ENCODE data around the gene PSG6. TPM values are rescaled to one million over a fixed set of nuclear protein-coding genes. Genes with fewer than 3 reads are reported as not detected.
"Not testable (repeated sequence)": the region's sequence is repeated elsewhere in the genome, so short reads cannot be mapped to it uniquely, and the experiment has no call there.

PSG6 gene
- total RNA-seq, 1 experiment from 2014 or later, result not detected

DNA sequence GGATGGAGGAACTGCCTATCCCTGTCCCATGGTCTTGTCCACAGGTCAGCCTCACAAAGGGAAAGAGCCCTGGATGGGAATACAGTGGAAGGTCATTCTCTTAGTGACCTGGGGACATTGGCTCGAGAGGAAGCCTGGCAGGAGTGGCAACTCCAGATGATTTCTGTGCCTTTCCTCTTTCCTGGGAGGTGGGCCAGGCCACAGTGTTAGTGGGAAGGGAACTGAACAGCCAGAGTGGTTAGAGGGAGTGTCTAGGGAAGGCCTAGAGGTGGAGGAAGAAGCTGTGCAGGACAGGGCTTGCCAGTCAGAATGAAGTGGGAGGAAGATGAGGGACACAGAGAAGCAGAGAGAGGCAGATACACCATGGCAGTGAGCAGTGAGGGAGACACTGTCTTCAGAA lies 41.8 kb downstream of the PSG6 start:
- DNase-seq (ENCODE audit: low read depth, low spot score); in situ Hi-C loops (cut with HindIII; ENCODE audit: low pct_unique_long_range_greater_than_20kb, low sequenced_read_pairs): not testable (repeated sequence)

DNA sequence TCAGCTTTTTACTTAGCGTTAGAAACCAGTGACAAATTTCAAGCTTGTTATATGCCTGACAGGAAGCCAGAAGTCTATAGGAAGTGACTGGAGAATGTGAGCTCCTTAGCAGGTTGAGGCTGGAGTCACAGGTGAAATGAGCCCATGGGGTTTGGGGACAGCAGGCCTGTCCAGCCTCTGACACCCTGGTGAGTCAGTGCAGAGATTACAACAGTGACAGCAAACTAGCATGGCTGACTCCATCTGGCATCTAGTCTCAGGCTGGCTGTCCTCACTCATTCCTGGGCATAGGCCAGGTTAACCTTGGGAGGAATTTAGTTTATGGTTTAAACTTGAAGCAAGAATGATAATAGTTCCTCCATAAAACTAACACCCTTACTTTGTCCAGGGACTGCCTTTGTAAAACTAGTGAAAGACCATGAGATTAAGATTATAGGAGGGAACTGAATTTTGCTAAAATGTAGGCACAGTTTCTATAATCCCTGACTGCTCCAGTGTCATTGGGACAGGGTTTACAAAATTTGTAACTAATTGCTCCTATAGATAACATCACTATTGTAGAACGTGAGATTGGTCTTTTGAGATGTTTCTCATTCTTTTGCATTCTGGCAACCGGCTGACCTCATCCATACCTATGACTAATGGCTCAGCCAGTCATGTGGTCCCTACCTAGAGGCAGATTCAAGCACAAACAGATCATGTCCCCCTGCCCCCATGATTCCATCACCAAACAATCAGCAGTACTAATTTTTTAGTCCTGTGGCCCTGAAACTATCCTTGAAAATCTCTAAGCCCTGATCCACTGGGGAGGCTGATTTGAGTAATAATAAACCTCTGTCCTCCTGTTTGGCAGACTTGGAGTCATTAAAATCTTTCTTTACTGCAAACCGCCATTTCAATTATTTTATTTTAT lies 42.5 kb downstream of the PSG6 start:
- DNase-seq (ENCODE audit: low read depth, low spot score); in situ Hi-C loops (cut with HindIII; ENCODE audit: low pct_unique_long_range_greater_than_20kb, low sequenced_read_pairs): not testable (repeated sequence)

DNA sequence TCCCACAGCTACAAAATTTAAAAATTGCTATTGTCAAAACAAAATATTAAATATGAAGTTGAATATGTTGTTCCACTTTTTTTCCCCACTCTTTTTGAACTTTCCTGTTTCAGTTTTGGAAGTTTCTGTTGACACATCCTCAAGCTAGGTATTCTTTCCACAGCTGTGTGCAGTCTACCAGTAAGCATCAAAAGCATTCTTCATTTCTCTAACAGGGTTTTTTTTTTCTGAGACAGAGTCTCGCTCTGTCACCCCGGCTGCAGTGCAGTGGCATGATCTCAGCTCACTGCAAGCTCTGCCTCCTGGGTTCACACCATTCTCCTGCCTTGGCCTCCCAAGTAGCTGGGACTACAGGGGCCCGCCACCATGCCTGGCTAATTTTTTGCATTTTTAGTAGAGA lies 43.6 kb downstream of the PSG6 start:
- DNase-seq (ENCODE audit: low read depth, low spot score); in situ Hi-C loops (cut with HindIII; ENCODE audit: low pct_unique_long_range_greater_than_20kb, low sequenced_read_pairs): not testable (repeated sequence)

DNA sequence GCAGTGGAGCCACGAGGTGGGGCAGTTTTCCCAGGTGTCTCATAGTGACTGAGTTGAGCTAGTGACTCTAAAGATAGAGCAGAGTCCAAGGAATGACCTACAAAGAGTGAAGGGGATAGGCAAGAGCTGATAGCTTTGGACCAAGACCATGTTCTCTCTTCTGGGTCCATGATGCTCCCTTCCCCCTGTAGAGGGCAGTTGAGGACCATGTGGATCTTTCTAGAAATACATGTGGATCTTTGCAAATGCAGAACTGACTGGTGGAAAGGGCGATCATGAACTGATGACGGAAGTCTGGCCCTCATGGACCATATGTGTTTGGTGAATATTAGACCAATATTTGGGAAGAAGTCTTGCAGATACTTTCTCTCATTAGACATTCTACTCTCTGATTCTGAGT lies 45.1 kb downstream of the PSG6 start:
- no peak for DNase-seq (ENCODE audit: low read depth, low spot score)
- in situ Hi-C loops (cut with HindIII; ENCODE audit: low pct_unique_long_range_greater_than_20kb, low sequenced_read_pairs), result no loop called here

DNA sequence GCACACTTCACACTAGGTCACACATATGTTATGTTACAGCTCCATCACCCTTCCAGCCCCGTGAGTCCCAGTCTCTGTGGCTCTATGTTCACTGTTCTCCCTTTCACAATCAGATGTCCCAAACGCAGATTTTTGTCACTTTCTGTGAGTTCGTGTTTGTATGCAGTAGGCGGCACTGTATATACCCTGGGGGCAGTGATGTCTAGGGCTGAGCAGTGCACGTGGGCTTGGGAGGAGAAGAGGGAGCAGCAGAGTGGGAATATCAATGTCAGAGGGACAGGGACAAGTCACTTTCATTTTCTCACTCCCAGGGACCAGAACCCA lies 60.2 kb downstream of the PSG6 start:
- in situ Hi-C loops (cut with HindIII; ENCODE audit: low pct_unique_long_range_greater_than_20kb, low sequenced_read_pairs), result no loop called here
- no peak for DNase-seq (ENCODE audit: low read depth, low spot score)

DNA sequence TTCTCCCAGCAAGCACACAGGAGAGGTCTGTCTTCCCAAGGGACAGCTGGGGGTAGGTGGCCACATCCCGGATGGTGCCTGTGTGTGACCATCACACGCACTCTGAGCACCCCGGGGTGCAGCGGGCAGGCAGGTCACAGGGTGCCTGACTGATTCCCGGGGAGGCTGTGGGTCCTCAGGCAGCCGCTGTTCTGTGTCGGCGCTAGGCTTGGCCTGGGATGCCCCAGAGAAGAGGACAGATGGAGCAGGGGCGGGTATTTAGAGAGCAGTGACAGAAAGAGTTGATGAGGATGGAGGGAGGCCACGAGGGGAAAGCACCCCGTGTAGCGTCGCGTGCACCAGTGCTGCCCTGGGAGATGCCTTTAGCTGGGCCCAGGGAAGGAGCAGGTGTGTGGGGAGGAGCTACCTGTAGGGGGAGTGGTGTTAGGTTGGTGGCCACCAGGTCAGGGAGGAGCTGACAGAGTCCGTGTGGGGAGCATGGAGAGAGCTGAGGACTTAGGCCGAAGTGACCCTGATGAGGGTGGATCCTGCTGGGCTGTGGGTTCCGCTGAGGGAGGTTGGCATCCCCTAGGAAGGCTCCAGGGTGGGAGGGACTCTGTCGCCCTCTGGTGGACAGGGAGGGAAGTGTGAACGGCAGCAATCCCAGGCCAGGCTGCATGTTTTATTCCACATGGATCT lies 60.7 kb downstream of the PSG6 start:
- in situ Hi-C loops (cut with HindIII; ENCODE audit: low pct_unique_long_range_greater_than_20kb, low sequenced_read_pairs), result not testable (repeated sequence)
- DNase-seq (ENCODE audit: low read depth, low spot score), result peak; percentile 28

DNA sequence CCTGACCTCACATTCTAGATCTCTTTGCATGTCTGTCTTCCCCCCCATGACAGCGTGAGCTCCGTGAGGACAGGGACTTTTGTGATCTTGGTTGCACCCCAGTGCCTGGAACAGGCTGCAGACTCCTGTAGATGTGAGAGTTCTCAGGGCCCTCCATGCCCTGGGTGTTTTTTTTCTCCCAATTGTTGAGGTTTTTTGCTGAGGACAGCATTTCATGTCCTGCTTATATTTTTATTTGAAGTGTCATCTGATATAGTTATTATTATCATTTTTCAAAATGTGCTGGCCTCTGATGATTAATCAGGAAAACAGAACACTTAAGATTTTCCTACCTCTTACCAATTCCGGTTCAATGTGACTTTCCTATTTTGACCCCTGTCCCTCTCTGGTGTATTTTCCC lies 62.9 kb downstream of the PSG6 start:
- DNase-seq (ENCODE audit: low read depth, low spot score); in situ Hi-C loops (cut with HindIII; ENCODE audit: low pct_unique_long_range_greater_than_20kb, low sequenced_read_pairs): not testable (repeated sequence)

DNA sequence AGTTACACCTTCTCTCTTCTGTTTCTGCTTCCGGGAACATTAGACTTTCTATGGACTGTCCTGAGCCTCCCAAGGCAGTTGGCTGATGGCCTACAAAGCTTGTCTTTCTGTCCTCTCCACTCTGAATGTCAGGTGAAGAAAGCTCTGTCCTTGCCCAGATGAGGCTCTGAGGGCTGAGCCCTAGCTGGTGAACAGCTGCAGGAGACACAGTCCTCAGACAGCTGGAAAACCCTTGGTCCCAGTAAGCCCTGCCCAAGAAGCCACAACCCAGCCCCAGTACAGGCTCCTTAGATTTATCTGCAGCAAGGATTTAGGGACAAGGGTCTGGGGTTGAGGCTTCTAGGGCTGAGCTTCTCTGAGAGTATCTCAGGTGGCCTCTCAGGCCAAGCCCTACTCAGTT lies 64.5 kb downstream of the PSG6 start:
- in situ Hi-C loops (cut with HindIII; ENCODE audit: low pct_unique_long_range_greater_than_20kb, low sequenced_read_pairs); DNase-seq (ENCODE audit: low read depth, low spot score): not testable (repeated sequence)

DNA sequence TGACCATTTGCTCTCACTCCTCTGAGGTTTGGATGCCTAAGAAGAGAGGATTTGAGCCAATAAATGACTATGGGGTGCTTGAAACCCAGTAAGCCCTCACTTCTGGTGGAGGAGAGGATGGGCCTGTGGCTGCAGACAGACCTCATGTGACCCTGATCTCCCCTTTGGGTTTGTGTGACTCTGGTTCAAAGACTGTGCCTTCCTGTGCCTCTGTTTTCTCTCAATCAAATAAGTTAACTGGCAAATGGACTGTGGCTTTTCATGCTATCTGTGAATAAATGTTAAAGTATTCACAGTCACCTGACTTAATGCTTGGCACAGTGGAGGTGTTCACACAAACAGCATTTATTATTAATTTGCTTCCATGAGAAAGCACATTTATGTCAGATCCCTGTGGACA lies 64.9 kb downstream of the PSG6 start:
- in situ Hi-C loops (cut with HindIII; ENCODE audit: low pct_unique_long_range_greater_than_20kb, low sequenced_read_pairs), result not testable (repeated sequence)

More for the DNA sequence above, 64.9 kb downstream of the PSG6 start:
- not testable (repeated sequence) for DNase-seq (ENCODE audit: low read depth, low spot score)

Other genes starting within 250 kb of the PSG6 start
- not detected in 2 replicates for gene PSG3, start 177.4 kb downstream of the PSG6 start, total RNA-seq (2014; rRNA removed; shearing (Covaris generic))
- 0.21 TPM in 1 of 2 replicates, not detected in the other for gene PSG8, start 152.2 kb downstream of the PSG6 start, total RNA-seq (2014; rRNA removed; shearing (Covaris generic))
- gene PSG1, start 38.2 kb downstream of the PSG6 start, total RNA-seq (2014; rRNA removed; shearing (Covaris generic)), result not detected in 2 replicates
- gene PSG7, start 19.3 kb upstream of the PSG6 start, total RNA-seq (2014; rRNA removed; shearing (Covaris generic)), result not detected in 2 replicates
- 2.0 TPM in 1 of 2 replicates, not detected in the other for gene PSG11, start 108.6 kb upstream of the PSG6 start, total RNA-seq (2014; rRNA removed; shearing (Covaris generic))
- gene PSG2, start 164.8 kb upstream of the PSG6 start, total RNA-seq (2014; rRNA removed; shearing (Covaris generic)), result not detected in 2 replicates

Measured in SK-MEL-5 (cell line).